HG02642 (cell line): ENCODE results near the gene MECR.
A peak's percentile ranks its signal among the peaks of the same experiment; 100 is the strongest.

Experiments
- ATAC-seq: cut with Tn5 transposase; IDR thresholded peaks from one replicate; pipeline ENCODE4 v1.9.1; 2021; ENCODE audit warnings: mild to moderate bottlenecking; ENCODE audit not compliant: unreplicated experiment, poor library complexity

The MECR gene

GRCh38 chr1:29209173-29209572, 21.6 kb downstream of the MECR start:
- no peak for ATAC-seq

- no peak for ATAC-seq
Observed at GRCh38 chr1:29208442-29208841, 22.3 kb downstream of the MECR start.

DNA sequence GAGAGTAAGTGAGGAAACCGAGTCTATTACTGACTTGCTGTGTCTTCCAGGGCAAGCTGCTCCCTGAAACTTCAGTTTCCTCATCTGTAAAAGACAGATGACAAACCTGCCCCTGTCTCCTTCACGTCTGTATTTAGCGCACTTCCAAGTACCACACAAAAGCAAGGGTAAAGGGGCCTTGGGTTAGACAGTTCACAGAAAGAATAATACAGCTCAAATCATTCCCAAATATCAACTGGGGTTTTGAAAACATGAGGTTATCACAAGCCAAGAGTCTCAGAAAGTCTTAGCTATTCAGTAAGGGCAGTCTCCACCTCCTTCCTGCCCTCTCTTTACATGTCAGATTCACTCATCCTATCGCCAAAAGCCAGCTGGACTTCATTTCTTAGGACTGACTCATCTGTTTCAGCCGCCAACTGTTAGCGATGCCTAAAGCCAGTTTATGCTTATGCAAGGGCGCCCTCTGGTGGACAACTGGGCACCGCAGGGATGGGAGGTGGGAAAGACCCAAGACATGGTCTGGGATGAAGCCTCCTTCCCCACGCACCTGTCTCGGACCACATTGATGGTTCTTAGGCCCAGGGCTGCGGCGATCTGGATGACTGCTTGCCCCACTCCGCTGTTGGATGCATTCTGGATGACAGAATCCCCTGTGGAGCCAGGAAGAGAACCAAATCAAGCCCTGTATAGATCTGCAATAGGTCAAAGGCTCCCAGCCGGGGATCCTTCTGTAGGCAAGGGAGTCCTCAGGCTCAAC, 28.0 kb downstream of the MECR start:
- ATAC-seq = peak; percentile 71

GRCh38 chr1:29202053-29202452, 28.7 kb downstream of the MECR start:
- ATAC-seq = no peak

DNA sequence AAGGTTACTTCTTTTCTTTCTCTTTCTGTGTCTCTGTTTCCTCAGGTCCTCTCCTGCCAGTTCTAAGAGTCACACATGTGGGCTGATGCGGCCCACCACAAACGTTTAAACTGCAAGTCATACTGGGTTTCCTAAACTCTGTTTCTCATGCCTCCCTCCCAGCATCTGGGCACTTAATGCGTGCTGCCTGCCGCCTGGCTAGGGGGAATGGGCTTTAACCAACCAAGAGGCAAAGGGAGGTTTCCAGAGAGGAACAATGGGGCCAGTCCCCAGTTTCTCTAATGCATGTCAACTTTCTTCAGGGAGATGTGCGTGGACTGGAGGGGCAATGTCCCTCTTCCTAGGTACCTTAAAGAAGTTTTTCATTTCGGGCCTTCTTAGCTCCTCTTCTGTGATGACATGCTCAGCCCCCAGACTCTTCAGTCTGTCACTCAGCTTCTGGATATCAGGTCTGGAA, 29.1 kb downstream of the MECR start:
- no peak for ATAC-seq

DNA sequence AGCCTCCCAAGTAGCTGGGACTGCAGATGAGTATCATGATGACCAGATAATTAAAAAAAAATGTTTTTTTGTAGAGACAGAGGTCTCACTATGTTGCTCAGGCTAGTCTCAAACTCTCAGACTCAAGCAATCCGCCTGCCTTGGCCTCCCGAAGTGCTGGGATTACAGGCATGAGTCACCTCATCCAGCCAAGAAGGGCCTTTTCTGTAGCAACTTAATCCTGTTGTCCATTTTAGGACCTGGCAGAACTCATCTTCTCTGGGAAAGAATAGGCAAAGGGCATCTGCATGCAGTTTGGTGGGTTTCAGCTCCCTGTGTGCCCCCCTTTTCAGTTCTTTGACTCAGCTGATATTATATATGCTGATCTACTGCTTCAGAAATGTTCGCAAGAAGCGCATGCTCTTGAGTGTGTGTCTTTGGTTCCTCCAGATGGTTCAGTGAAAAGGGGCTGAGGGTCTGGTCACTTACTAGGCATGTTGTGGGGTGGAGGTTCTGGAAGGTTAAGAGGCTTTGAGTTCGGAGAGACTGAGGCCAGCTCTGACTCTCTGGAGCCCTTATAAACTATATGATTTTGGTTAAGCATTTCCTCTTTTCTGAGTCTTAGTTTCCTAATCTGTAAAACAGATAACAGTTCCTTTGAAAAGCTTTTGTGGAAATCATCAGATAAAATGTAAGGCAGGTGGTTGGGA, 29.7 kb downstream of the MECR start:
- ATAC-seq = no peak

DNA sequence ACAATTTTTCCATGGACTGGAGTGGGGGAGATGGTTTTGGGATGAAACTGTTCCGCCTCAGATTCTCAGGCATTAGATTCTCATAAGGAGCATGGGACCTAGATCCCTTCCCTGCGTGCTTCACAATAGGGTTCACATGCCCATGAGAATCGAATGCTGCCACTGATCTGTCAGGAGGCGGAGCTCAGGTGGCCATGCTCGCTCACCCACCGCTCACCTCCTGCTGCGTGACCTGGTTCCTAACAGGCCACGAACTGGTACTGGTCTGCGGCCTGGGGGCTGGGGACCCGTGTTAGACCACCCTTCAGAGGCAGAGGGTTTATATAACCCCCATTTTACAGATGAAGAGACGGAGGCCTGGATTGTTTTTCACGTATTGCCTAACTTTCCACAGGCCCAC, 32.7 kb downstream of the MECR start:
- no peak for ATAC-seq

- ATAC-seq = no peak
Observed at GRCh38 chr1:29197590-29197924, 33.2 kb downstream of the MECR start.

- no peak for ATAC-seq
Observed at GRCh38 chr1:29196863-29197589, 33.7 kb downstream of the MECR start.

GRCh38 chr1:29195881-29196291, 34.8 kb downstream of the MECR start:
- ATAC-seq = no peak

GRCh38 chr1:29193879-29194455, 36.8 kb downstream of the MECR start:
- ATAC-seq = no peak

DNA sequence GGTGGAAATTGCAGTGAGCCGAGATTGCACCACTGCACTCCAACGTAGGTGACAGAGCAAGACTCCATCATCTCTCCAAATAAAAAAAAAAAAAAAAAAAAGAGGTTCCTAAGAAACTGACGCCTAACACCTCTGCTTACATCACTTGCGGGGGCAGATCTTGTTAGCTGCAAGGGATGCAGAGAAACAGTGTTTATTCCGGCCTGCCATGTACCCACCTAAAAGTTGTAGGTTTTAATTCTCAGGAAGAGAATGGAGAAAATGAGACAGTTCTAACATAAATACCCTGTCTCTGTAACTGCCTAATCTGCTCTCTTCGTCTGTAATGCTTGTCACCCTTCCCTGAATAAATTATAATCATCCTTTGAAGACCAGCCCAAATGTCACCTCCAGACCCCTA, 40.0 kb downstream of the MECR start:
- ATAC-seq = no peak

DNA sequence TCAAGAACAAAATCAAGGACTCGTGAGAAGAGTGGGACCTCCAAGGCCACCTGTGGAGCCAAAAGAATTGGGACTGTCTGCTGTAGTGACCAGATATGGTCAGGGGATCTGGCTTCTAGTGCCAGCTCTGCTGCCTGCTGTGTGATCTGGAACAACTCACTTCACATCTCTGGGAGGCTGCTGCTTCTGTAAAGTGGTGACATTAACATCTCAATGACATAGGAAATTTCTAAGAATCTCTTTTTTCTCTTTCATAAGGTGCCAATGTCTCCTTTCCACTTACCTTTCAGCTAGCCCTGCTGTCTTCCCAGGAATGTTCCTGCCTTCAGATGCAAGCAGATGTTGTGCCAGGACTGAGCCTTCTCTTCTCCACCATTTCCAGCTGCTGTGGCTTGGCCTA, 44.0 kb downstream of the MECR start:
- no peak for ATAC-seq

GRCh38 chr1:29186252-29186651, 44.5 kb downstream of the MECR start:
- ATAC-seq = no peak

DNA sequence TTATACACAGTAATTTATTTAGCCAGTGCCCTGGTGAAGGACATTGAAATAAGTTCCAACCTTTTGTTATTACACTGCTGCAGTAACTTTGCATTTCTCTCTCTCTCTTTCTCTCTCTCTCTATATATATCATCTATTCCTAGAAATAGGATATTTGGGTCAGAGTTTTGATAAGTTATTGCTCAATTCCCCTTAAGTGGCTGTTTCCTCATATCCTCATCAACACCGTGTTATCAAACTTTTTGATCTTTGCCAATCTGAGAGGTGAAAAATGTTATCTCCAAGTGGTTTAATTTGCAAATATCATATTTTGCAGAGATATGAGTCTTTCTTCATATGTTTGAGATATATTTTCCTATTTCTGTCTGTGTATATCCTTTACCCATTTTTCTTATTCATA, 47.4 kb downstream of the MECR start:
- no peak for ATAC-seq

- ATAC-seq = peak; percentile 88
Observed at GRCh38 chr1:29181413-29182225, 49.1 kb downstream of the MECR start, which contains the start of gene SRSF4. TSS of gene SRSF4 (minus strand) at chr1:29181900. CDS start at chr1:29181752, 148 bp downstream.

GRCh38 chr1:29180497-29181412, 50.0 kb downstream of the MECR start:
- ATAC-seq = peak; percentile 7

- no peak for ATAC-seq
Observed at GRCh38 chr1:29179641-29180184, 51.0 kb downstream of the MECR start.
